H1 (cell line): ENCODE measurements around the gene ASTN1. TPM values are rescaled to one million over a fixed set of nuclear protein-coding genes. Genes with fewer than 3 reads are reported as not detected.

Source experiments
- CTCF ChIA-PET: fragments of 300-600 bp; sonication (Branson Sonifier 250); formaldehyde crosslinking; loops from one replicate; lab custom pipeline; 2021; ENCODE audit not compliant: partially characterized antibody; lab: Charles Lee
- POLR2A ChIA-PET: fragments of 300-600 bp; sonication (Branson Sonifier 250); formaldehyde crosslinking; loops from one replicate; lab custom pipeline; 2021; ENCODE audit warnings: inconsistent platforms; ENCODE audit not compliant: partially characterized antibody; lab: Charles Lee
- DNase-seq, 2 experiments: peaks; one replicate each; pipeline versions ENCODE4 v3.0.0 to v3.0.0-alpha.2; 2010 to 2022; ENCODE audit warnings: low spot score in 2 of 2, low read depth in 1 of 2, mixed read lengths in 1 of 2
- FAIRE-seq: peaks from 2 replicates; lab custom pipeline; 2011; peaks lifted over from hg19 to GRCh38; lab: Jason Lieb, UNC
- H2AFZ ChIP-seq: 2 replicates; pipeline ENCODE4 v1.8.1; 2012; ENCODE audit warnings: low read length, inconsistent platforms
- H2AK5ac ChIP-seq: 2 replicates; pipeline ENCODE4 v1.6.1; 2013; ENCODE audit warnings: low read depth, low read length
- H2BK120ac ChIP-seq: replicated peaks from 2 replicates; pipeline ENCODE3; 2013; ENCODE audit warnings: low read depth, low read length, inconsistent platforms
- H2BK12ac ChIP-seq: 2 replicates; pipeline ENCODE4 v1.6.1; 2013; ENCODE audit warnings: low read depth, low read length
- H2BK15ac ChIP-seq: 2 replicates; pipeline ENCODE4 v1.6.1; 2013; ENCODE audit warnings: low read length
- H2BK20ac ChIP-seq: 2 replicates; pipeline ENCODE4 v1.6.1; 2013; ENCODE audit warnings: low read length
- H2BK5ac ChIP-seq: 2 replicates; pipeline ENCODE4 v1.6.1; 2013; ENCODE audit warnings: low read depth, low read length
- H3K14ac ChIP-seq: 2 replicates; pipeline ENCODE4 v1.6.1; 2013; ENCODE audit warnings: inconsistent platforms; ENCODE audit not compliant: insufficient read length
- H3K18ac ChIP-seq: 2 replicates; pipeline ENCODE4 v1.6.1; 2013; ENCODE audit warnings: low read length; ENCODE audit errors: extremely low read depth
- H3K23ac ChIP-seq: 2 replicates; pipeline ENCODE4 v1.6.1; 2013; ENCODE audit warnings: inconsistent platforms; ENCODE audit not compliant: insufficient read length
- H3K23me2 ChIP-seq: 2 replicates; pipeline ENCODE4 v1.6.1; 2013; ENCODE audit warnings: low read depth, low read length
- H3K27ac ChIP-seq: 2 replicates; pipeline ENCODE4 v1.6.1; 2011; ENCODE audit warnings: low read depth, low read length, inconsistent platforms
- H3K27me3 ChIP-seq, 4 experiments: replicated peaks in 1 of 4; 1 replicate in 1 of 4; 2 replicates in 3 of 4; pipeline versions ENCODE4 v1.6.1 to v1.8.1; 2011 to 2013; ENCODE audit warnings: low read length in 3 of 4, mild to moderate bottlenecking in 3 of 4, inconsistent platforms in 2 of 4, mixed read lengths in 2 of 4, moderate library complexity in 1 of 4; ENCODE audit not compliant: control insufficient read depth in 3 of 4, insufficient read depth in 3 of 4; ENCODE audit errors: extremely low read depth in 1 of 4
- H3K36me3 ChIP-seq, 4 experiments: 2 replicates each; pipeline versions ENCODE4 v1.6.1 to v1.8.1; 2011 to 2013; ENCODE audit warnings: mild to moderate bottlenecking in 4 of 4, low read length in 3 of 4, moderate library complexity in 2 of 4, control low read depth in 1 of 4, inconsistent platforms in 1 of 4; ENCODE audit not compliant: insufficient read depth in 4 of 4, control insufficient read depth in 2 of 4
- H3K4ac ChIP-seq: replicated peaks from 2 replicates; pipeline ENCODE3; 2013; ENCODE audit warnings: low read length, low read depth, mixed read lengths, inconsistent platforms; ENCODE audit not compliant: insufficient read length
- H3K4me1 ChIP-seq, 4 experiments: replicated peaks in 1 of 4; 1 replicate in 1 of 4; 2 replicates in 3 of 4; pipeline versions ENCODE4 v1.6.1 to v1.8.1; 2011 to 2013; ENCODE audit warnings: low read length in 3 of 4, inconsistent platforms in 2 of 4, mixed read lengths in 1 of 4; ENCODE audit not compliant: insufficient read depth in 4 of 4, control insufficient read depth in 3 of 4
- H3K4me2 ChIP-seq, 2 experiments: 2 replicates each; pipeline versions ENCODE4 v1.6.1 to v1.8.1; 2011 to 2013; ENCODE audit warnings: low read depth in 2 of 2, low read length in 2 of 2, control low read depth in 1 of 2, inconsistent platforms in 1 of 2, mild to moderate bottlenecking in 1 of 2; ENCODE audit not compliant: insufficient read depth in 1 of 2
- H3K4me3 ChIP-seq, 4 experiments: fragments of 200-600, 300-600 bp in 1 of 4; sonication (generic), shearing (Covaris generic), sonication (Bioruptor Twin) in 1 of 4; 2 replicates each; pipeline versions ENCODE4 v1.5.1 to v1.8.1; 2011 to 2016; ENCODE audit warnings: low read length in 4 of 4, low read depth in 3 of 4, control low read depth in 2 of 4, inconsistent platforms in 2 of 4, mild to moderate bottlenecking in 2 of 4, mixed read lengths in 1 of 4, moderate library complexity in 1 of 4; ENCODE audit not compliant: insufficient read depth in 2 of 4; ENCODE audit errors: extremely low read depth in 1 of 4
- H3K56ac ChIP-seq: replicated peaks from 2 replicates; pipeline ENCODE3; 2013; ENCODE audit warnings: low read depth, mild to moderate bottlenecking, mixed read lengths, low read length, inconsistent platforms; ENCODE audit not compliant: insufficient read length
- H3K79me1 ChIP-seq: 2 replicates; pipeline ENCODE4 v1.6.1; 2013; ENCODE audit warnings: low read depth, low read length, control low read depth
- H3K79me2 ChIP-seq, 2 experiments: 2 replicates each; pipeline versions ENCODE4 v1.6.1 to v1.8.1; 2012 to 2013; ENCODE audit warnings: low read length in 2 of 2, mild to moderate bottlenecking in 2 of 2, inconsistent platforms in 1 of 2; ENCODE audit not compliant: insufficient read depth in 2 of 2, control insufficient read depth in 1 of 2
- H3K9ac ChIP-seq, 4 experiments: replicated peaks in 1 of 4; 1 replicate in 1 of 4; 2 replicates in 3 of 4; pipeline versions ENCODE4 v1.6.1 to v1.8.1; 2011 to 2013; ENCODE audit warnings: low read depth in 3 of 4, low read length in 3 of 4, control low read depth in 2 of 4, mild to moderate bottlenecking in 2 of 4, moderate library complexity in 2 of 4, inconsistent platforms in 1 of 4; ENCODE audit errors: extremely low read depth in 1 of 4
- H3K9me3 ChIP-seq, 2 experiments: 2 replicates each; pipeline versions ENCODE4 v1.6.1 to v1.8.1; 2012 to 2013; ENCODE audit warnings: mild to moderate bottlenecking in 2 of 2, moderate library complexity in 2 of 2, control low read depth in 1 of 2, inconsistent platforms in 1 of 2, low read depth in 1 of 2, low read length in 1 of 2, mixed read lengths in 1 of 2; ENCODE audit not compliant: insufficient read depth in 2 of 2
- H4K20me1 ChIP-seq, 2 experiments: replicated peaks in 1 of 2; 2 replicates each; pipeline versions ENCODE3 to v1.8.1; 2011 to 2013; ENCODE audit warnings: inconsistent platforms in 2 of 2, low read length in 2 of 2, mild to moderate bottlenecking in 1 of 2; ENCODE audit not compliant: insufficient read depth in 2 of 2, control insufficient read depth in 1 of 2
- H4K5ac ChIP-seq: 2 replicates; pipeline ENCODE4 v1.6.1; 2013; ENCODE audit warnings: low read length, low read depth, mixed read lengths, inconsistent platforms; ENCODE audit not compliant: insufficient read length
- H4K8ac ChIP-seq: 2 replicates; pipeline ENCODE4 v1.8.0; 2013; ENCODE audit warnings: mild to moderate bottlenecking, moderate library complexity, low read length, inconsistent platforms; ENCODE audit not compliant: insufficient read depth; ENCODE audit errors: extremely low read depth
- H4K91ac ChIP-seq: replicated peaks from 2 replicates; pipeline ENCODE3; 2013; ENCODE audit warnings: low read length, mixed read lengths, inconsistent platforms; ENCODE audit not compliant: insufficient read length
- ASH2L ChIP-seq: fragments of 200-600, 300-600 bp; sonication (generic); IDR thresholded peaks from one replicate; pipeline ENCODE4 v1.7.1; 2017; ENCODE audit warnings: low read length
- BACH1 ChIP-seq: IDR thresholded peaks from 2 replicates; pipeline ENCODE4 v1.6.1; 2012; ENCODE audit warnings: low read length, improper control_type of control experiment
- BCL11A ChIP-seq, 2 experiments: IDR thresholded peaks; one replicate each; pipeline ENCODE4 v1.6.1; 2011; ENCODE audit warnings: low read depth in 2 of 2, low read length in 2 of 2, mild to moderate bottlenecking in 2 of 2
- CEBPB ChIP-seq: IDR thresholded peaks from 2 replicates; pipeline ENCODE4 v1.6.1; 2012; ENCODE audit warnings: low read depth, low read length
- CTBP2 ChIP-seq: IDR thresholded peaks from 2 replicates; pipeline ENCODE4 v1.7.0; 2011; ENCODE audit warnings: borderline replicate concordance, mild to moderate bottlenecking, moderate library complexity, mixed read lengths, low read length; ENCODE audit not compliant: insufficient read depth, insufficient read length
- EZH2 ChIP-seq: fragments of 200-600 bp; sonication (generic); IDR thresholded peaks from 2 replicates; pipeline ENCODE4 v1.7.1; 2012; ENCODE audit warnings: low read depth, mild to moderate bottlenecking, moderate library complexity, low read length, inconsistent platforms; ENCODE audit not compliant: severe bottlenecking
- GABPA ChIP-seq: IDR thresholded peaks from 2 replicates; pipeline ENCODE4 v1.6.1; 2011; ENCODE audit warnings: mild to moderate bottlenecking, low read length, moderate library complexity, borderline replicate concordance; ENCODE audit not compliant: insufficient read depth
- KDM1A ChIP-seq: fragments of 200-600, 300-600 bp; sonication (generic); IDR thresholded peaks from 2 replicates; pipeline ENCODE4 v1.7.1; 2016; ENCODE audit warnings: mild to moderate bottlenecking, low read length, borderline replicate concordance
- POLR2AphosphoS5 ChIP-seq: IDR thresholded peaks from 2 replicates; pipeline ENCODE4 v1.6.1; 2011; ENCODE audit warnings: low read depth, low read length
- SIN3A ChIP-seq, 2 experiments: IDR thresholded peaks in 1 of 2; conservative IDR thresholded peaks in 1 of 2; 2 replicates each; pipeline ENCODE4 v1.6.1; 2011 to 2012; ENCODE audit warnings: low read length in 2 of 2, improper control_type of control experiment in 1 of 2, low read depth in 1 of 2, mild to moderate bottlenecking in 1 of 2
- SRF ChIP-seq: IDR thresholded peaks from 2 replicates; pipeline ENCODE4 v1.6.1; 2011; ENCODE audit warnings: mild to moderate bottlenecking, low read depth, low read length, moderate library complexity
- TAF7 ChIP-seq: optimal IDR thresholded peaks from 2 replicates; pipeline ENCODE3; 2011; ENCODE audit warnings: low read depth, mild to moderate bottlenecking, inconsistent platforms, low read length, moderate library complexity, borderline replicate concordance
- TBP ChIP-seq: IDR thresholded peaks from 2 replicates; pipeline ENCODE4 v1.6.1; 2011; ENCODE audit warnings: low read depth, low read length, improper control_type of control experiment
- YY1 ChIP-seq: IDR thresholded peaks from 2 replicates; pipeline ENCODE4 v1.6.1; 2011; ENCODE audit warnings: low read depth, mild to moderate bottlenecking, low read length
- WGBS, 2 experiments: shearing (Covaris generic) in 1 of 2; methylation state at CpG; one replicate each; pipeline versions ENCODE4 v1.1.6 to v1.1.7; 2013 to 2015; ENCODE audit warnings: low lambda C conversion rate in 2 of 2, mixed read lengths in 2 of 2, inconsistent platforms in 1 of 2, low coverage in 1 of 2, missing lambda C conversion rate in 1 of 2; ENCODE audit not compliant: insufficient replicate concordance in 2 of 2, insufficient coverage in 1 of 2, insufficient read length in 1 of 2; ENCODE audit errors: extremely low coverage in 1 of 2, missing lambda C conversion rate in 1 of 2; 5-methylcytosine and 5-hydroxymethylcytosine counted together
- polyA plus RNA-seq, 7 experiments: library from polyadenylated mRNA; depleted of rRNA in 3 of 7; stranded (reverse) in 5 of 7; unstranded in 2 of 7; fragments of >200 nt in 5 of 7; fragments of 200-250 nt in 2 of 7; gene quantifications; 1 replicate in 5 of 7; 2 replicates in 1 of 7; 4 replicates in 1 of 7; pipeline versions ENCODE4 v1.2.1 to v1.2.3, GENCODE V29; 2011 to 2013; ENCODE audit warnings: missing spikeins in 2 of 7, mixed read lengths in 2 of 7
- total RNA-seq: library from RNA; stranded (reverse); fragmentation: NEBNext Ultra II Directional; extraction: Animal tissue kit (Norgen Biotek cat#: 25700); gene quantifications from 2 replicates; pipeline ENCODE4 v1.2.1, GENCODE V29; 2021

ASTN1 gene
- total and polyA plus RNA-seq, 2 of the 8 experiments (the other 6 are each of a cell fraction or from before 2014, with no cell fraction given): 2.9 to 4.1 TPM

DNA sequence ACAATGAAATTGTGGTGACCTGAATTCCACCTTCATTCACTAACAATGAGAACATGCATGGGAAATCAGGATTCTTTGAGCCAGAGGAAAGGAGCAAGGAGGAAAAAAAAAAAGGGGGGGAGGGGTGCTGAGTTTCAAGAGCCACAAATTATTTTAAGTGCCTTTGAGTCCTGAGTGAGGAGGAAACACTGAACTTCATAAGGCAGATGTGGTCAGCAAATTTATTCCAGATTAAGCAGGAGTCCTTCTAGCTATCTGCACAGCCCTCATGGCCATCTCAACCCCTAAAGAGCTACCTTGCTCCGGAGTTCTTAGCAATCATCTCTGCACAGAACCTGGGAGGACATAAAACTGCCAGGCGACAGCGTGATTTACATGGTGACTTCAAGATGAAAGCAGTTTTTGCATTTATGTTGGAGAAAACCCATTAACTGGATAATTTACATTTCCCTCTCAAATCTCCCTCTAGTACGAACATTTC lies 21.7 kb downstream of the ASTN1 start:
- no peaks in the 10 kb centered on the region for H4K20me1 ChIP-seq
- no peak overlapping the region for H2AK5ac ChIP-seq
- H3K79me1 ChIP-seq: no peaks in the 10 kb centered on the region
- no peaks in the 10 kb centered on the region for H3K79me2 ChIP-seq
- no peak for DNase-seq
- no peak overlapping the region for H4K91ac ChIP-seq
- H3K27ac ChIP-seq: no peak overlapping the region
- ChIA-PET POLR2A (no interaction called here), CTCF (no interaction called here)
- no peak overlapping the region for H4K8ac ChIP-seq
- no peaks in the 10 kb centered on the region for H3K27me3 ChIP-seq
- 91% methylated on average over 4 of the region's 4 CpGs; no CpG with 5 or more reads in 1 of the 2 experiments for WGBS, 2 experiments
- no peaks in the 10 kb centered on the region for H3K36me3 ChIP-seq
- H2BK15ac ChIP-seq: no peak overlapping the region
- H3K4me2 ChIP-seq: no peak overlapping the region; a peak in 1 of 4 replicates
- no peak overlapping the region for H2BK5ac ChIP-seq
- peaks cover 0 to 7% (median 3%) of the 10 kb centered on the region in 4 experiments; a peak in 2 of 7 replicates for H3K4me1 ChIP-seq
- H4K5ac ChIP-seq: no peak overlapping the region
- H2AFZ ChIP-seq: no peak overlapping the region
- no peak overlapping the region for H3K9ac ChIP-seq
- H2BK12ac ChIP-seq: no peak overlapping the region
- no peak overlapping the region for H3K23ac ChIP-seq
- no peak overlapping the region for H3K56ac ChIP-seq
- H3K4me3 ChIP-seq: 0 out of 8 replicates have a peak overlapping the region, but pooled peaks of 1 of the 4 experiments have one; percentile 5
- no peaks in the 10 kb centered on the region for H3K9me3 ChIP-seq
- FAIRE-seq: no peak
- H2BK120ac ChIP-seq: no peak overlapping the region
- no peak overlapping the region for H3K14ac ChIP-seq
- no peaks in the 10 kb centered on the region for H3K23me2 ChIP-seq
- H3K4ac ChIP-seq: no peak overlapping the region
- no peak overlapping the region for H3K18ac ChIP-seq
- no peak overlapping the region for H2BK20ac ChIP-seq
- no peak for TF ChIP-seq EZH2
- TF ChIP-seq POLR2AphosphoS5: no peak
- no peak for TF ChIP-seq TAF7
- TF ChIP-seq SIN3A (conservative IDR thresholded peaks at IDR 0.05 in 1 of 2, IDR thresholded peaks at IDR 0.05 in 1 of 2; ENCODE audit: low read depth in 1 of 2, low read length in 2 of 2): no peak
- TF ChIP-seq GABPA: no peak
- TF ChIP-seq ASH2L: no peak
- no peak for TF ChIP-seq CEBPB
- no peak for TF ChIP-seq TBP
- TF ChIP-seq SRF: no peak
- TF ChIP-seq YY1: no peak
- TF ChIP-seq BCL11A (IDR thresholded peaks at IDR 0.05; ENCODE audit: low read depth in 2 of 2, low read length in 2 of 2): no peak
- no peak for TF ChIP-seq CTBP2
- TF ChIP-seq KDM1A: no peak
- TF ChIP-seq BACH1: no peak
